NOMO-1 treated with DMSO at 0.1 percent for 48 hours (cell line): Measurements from ENCODE around the gene TMEM61.

Experiments used
- DNase-seq: peaks from one replicate; lab custom pipeline; 2025; ENCODE audit not compliant: unreplicated experiment; lab: John Stamatoyannopoulos, UW

TMEM61 gene

DNA sequence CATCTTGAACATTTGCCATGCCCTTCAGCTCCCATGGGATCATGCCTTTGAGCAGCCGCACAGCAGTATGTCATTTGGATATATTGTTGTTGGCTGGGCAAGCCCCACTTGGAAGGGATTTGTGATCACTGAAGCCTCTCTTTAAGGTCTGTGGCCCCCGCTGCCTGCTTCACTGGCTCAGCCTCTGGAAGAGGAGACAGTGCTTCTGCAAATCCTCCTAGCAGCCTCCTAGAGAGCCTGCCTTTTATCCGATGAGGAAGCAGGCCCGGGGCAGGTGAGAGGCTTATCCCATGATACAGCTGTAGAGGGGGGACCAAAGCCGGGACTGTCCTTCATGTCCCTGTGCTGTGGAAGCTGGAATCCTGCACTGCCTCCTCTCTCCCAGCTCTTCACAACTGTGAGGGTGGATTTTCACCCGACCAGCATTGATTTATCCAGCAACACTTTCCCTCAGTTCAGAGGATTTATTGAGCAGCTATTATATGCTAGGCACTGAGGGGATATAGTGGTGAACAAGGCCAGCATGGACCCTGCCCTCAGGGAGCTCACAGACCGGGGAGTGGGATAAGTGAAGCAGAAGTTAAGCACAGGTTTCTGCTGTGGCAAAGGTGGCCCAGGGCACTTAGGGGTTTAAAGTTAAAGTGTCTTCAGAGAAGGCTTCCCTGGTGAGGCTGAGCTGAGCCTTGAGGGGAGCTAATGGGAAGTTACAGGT lies 3.9 kb downstream of the TMEM61 start:
- no peak for DNase-seq

DNA sequence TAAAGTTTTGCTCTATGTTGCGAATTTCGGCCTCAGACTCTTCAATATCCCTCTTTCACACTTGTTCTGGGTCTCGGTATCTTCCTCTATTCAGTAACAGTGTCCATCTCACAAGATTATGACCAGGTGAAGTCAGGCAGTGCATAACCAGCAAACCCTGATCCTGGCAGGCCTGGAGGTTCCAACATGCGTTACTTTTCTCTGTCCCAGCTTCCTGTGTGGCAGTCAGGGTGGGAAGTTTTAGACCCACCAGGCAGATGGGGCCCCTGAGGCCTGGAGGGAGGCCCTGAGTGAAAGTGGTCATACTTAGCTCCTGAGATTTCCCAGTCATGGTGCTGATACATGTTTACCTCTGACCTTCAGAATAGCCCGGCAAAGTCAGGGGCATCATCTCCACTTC lies 5.1 kb downstream of the TMEM61 start:
- no peak for DNase-seq

DNA sequence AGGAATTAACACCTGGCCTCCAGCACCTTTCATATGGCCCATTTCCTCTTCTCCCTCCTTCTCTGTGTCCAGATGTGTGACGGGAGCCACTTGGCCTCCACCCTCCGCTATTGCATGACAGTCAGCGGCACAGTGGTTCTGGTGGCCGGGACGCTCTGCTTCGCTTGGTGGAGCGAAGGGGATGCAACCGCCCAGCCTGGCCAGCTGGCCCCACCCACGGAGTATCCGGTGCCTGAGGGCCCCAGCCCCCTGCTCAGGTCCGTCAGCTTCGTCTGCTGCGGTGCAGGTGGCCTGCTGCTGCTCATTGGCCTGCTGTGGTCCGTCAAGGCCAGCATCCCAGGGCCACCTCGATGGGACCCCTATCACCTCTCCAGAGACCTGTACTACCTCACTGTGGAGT lies 5.6 kb downstream of the TMEM61 start:
- DNase-seq, result no peak

DNA sequence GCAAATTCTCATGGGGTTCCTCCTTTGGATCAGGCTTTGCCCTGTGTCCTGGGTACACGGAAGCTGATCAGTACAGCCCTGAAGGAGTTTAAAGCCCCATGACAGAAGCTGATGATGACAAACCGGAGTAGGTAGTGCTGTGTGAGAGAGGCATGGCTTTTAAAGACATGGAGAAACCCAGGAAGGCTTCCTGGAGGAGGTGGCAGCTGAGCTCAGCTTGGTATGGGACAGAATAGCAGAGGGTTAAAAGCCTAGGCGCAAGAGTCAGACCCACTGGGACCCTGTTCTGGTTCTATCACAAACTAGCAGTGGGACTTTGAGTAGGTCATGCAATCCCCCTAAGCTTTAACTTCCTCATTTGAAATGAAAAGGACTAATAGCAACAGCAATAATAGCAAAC lies 6.1 kb downstream of the TMEM61 start:
- no peak for DNase-seq

DNA sequence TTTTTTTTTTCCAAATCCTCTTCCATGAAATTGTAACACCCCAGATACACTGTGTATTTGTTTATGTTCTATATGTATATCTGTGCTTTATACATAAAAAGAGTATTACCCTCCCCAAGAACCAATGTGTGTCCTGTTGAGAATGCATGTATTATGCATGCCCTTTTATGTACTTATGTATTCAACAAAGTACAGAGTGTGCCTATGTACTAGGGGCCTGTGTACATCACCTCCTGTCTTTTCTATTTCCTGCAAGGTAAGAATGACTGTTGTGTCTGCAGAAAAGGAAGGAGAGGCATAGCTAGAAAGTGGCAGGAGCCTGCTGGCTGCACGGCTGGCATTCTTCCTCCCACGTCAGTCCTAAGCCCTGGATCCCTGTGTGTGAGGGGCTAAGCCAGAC lies 7.0 kb downstream of the TMEM61 start:
- DNase-seq, result no peak

DNA sequence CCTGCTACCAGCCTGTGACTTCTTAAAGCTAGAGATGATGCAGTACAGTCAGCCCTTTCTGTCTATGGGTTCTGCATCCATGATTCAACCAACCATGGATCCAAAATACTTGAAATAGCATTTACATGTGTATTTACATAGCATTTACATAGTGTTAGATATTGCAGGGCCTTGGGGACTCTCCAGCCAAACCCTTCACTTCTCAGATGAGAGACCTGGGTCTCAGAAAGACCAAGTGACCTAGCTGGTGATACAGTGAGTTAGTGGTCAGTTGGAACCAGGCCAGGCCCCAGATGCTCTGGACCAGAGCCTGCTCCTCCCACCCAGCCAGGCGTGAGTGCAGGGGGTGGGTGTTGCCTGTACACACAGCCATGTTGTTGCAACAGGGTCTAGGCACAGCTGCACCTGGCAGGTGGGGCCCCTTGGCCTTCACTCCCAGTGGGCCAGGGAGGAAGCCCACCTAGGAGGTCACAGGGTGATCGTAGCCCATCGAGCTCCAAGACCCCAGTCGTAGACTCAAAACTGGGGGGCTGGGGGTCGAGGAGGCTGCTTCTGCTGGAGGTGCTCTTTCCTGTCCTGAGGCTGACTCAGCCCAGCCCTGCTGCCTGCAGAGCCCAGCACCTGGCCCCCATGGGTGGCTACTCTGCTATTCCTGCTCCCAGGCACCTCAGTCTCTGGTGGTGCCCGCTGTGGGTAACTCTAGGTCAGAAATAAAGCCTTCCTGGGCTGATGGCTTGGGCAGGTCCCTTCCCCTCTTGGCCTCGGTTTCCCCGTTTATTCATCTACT lies 7.7 kb downstream of the TMEM61 start:
- no peak for DNase-seq

DNA sequence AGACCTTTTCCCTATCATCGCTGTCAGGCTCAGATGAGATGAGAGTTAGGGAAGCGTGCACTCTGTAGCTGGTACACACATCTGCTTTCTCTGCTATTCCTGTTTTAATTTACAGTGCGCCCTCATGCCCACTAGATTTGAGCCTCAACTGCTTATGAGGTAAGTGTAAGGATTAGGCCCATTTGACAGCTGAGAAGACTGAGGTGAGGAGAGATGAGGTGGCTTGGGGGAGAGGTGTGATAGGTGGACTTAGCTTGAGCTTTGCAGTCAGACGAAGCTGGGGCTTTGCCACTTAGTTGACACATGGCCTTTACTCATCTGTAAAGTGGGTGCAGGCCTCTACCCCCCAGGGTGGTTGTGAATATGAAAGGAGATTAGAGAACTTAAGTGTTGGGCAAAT lies 8.5 kb downstream of the TMEM61 start:
- DNase-seq, result no peak

DNA sequence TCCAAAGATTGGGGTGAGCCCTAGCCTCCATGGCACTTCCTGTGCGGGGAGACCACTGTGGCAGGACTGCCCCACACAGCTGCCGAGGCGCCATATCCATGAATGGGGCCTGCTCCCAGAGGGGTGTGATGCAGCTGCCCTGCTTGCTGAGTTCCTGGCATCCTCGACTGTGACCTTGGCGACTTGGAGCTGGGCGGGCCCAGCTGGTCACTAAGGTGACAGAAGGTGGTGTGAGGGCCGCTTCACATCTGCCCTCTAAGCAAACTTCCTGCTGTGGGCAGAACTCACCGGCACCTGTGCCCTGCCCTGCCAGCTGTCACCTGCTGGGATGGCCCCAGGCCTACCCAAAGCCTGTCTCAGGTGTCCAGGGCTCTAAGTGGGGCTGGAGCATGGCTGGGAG lies 9.0 kb downstream of the TMEM61 start:
- no peak for DNase-seq

DNA sequence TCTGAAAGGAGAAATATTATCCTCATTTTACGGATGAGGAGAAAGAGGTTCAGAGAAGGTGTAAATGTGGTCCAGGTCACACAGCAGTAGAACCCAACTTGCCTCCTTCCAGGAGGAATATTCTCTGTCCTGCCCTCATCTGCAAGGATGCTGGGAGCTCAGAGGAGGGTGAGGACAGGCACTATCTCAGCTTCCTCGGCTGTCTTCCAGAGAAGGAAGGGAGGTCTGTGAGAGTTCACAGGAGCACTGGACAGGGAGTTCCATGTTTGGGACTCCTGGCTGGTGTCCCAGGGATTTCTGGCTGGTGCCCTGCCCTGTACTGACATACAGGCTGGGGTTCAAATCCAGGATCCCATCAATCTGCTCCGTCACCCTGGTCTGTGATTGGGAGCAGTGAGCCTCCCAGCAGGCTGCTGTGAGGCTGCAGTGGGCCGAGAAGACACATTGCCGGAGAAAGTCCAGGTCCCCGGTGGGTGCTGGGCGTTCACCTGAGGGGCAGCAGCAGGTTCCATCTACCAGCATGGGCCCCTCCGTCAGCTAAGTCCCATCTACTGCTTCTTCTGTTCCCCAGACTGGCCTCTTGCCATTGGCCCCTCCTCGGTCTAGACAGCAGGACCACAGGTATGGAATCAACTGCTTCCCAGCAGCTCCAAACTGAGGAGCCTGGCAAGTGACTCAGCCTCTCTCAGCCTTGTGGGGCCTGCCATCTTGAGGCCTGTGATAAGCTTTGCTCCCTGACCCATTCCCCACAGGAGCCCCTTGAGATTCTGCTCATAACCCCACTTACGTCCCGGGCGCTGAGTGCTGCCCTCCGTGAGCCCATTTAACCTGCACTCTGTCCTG lies 9.8 kb downstream of the TMEM61 start:
- no peak for DNase-seq

DNA sequence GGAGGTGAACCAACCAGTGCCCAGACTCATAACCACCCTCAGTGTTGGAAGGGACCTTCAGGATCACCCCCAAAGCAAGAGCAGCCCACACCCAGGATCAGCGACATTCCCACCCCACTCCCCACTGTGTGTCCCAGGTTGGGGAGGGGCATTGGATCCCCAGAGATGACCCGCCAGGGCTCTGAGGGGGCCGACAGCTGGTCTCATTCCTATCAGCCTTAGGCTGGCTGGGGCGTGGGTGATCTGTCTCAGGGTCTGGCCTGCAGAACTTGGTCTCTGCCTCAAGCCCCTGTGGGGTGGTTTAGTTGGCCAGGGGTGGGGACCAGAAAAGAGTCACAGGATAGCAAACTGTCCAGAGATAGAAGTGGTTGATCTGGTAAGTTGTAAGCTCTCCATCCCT lies 10.5 kb downstream of the TMEM61 start:
- no peak for DNase-seq

DNA sequence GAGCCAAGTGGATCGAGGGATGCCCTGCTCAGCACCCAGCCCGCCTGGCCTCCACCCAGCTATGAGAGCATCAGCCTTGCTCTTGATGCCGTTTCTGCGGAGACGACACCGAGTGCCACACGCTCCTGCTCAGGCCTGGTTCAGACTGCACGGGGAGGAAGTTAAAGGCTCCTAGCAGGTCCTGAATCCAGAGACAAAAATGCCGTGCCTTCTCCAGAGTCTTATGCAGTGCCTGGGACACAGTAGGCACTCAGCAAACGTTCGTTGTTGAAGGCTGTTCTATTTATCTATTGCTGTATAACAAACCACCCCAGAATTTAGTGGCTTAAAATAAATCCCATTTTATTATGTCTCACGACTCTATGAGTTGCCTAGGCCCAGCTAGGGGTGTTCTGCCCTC lies 11.5 kb downstream of the TMEM61 start:
- no peak for DNase-seq

DNA sequence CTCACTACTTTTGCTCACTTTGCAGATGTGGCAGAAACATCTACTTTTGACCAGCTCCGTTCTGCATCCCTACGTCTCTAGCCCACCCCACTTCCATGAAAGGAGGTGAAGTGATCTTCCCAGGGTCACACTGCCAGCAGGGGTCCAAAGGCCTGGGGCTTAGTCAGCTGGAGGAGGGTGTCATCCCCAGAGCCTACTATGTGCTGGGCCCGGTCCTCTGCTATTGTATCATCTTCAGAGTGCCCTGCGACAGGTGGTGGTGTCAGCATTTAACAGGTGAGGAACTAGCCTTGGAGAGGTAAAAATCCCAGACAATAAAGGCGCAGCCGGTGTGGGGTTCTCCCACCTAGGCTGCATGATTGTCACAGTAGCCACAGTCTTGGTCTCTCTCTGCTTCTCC lies 12.7 kb downstream of the TMEM61 start:
- no peak for DNase-seq

DNA sequence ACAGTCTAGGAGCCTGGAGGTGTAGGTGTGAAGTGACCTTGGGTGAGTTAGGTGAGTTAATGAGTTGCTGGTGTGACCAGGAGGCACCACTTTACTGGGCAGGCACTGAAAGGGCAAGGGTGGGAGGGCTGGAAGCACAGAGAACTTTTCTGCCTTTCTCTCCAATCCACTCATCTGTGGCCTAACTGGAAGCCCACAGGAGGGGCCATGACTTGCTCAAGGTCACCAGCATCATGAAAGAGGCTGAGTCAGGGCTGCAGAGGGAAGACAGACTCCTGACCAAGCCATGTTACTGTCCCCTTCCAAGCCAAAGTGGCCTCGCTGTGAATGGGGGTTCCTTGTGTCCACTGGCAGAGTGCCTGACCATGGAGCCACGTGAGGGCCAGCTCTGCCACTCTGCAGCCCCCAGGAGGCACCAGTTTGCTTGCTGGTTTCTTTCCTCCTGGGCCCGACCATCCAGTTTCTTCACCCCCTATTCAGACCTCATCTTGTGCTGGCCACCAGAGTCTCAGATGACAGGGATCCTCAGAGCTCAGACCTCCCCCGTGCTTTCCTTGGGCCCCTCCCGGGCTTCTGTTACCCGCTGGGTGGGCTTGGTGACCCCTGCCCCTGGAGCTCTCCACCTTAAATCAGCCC lies 14.0 kb downstream of the TMEM61 start:
- DNase-seq, result no peak

DNA sequence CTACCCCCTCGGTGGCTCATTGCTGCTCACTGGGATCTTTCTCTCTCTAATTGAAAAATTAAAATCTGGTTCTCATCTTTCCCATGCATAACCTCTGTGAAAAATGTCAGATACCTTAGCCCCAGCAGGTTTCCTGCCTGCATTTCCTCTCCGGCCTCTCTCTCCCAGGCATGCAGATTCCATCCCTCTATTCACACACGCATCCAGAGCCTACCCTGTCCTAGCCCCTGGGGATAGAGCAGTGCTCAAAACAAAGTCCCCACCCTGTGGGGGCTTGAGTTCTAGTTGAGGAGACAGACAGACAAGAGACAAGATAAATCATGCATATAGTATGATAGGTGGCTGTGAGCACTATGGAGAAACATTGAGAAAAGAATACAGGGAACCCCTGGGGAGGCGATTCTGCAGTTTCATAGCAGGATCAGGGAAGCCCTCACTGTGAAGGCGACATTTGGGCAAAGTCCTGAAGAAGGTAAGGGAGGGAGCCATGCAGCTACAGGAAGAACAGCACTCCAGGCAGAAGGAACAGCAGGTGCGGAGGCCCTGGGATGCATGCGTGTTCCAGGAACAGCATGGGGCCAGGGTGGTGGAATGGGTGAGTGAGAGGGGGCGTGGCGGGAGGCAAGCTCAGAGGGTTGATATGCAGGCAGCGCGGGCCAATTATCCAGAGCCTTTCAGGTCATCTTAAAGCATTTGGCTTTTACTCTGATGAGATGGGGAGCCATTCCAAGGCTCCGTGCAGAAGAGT lies 14.8 kb downstream of the TMEM61 start:
- no peak for DNase-seq

DNA sequence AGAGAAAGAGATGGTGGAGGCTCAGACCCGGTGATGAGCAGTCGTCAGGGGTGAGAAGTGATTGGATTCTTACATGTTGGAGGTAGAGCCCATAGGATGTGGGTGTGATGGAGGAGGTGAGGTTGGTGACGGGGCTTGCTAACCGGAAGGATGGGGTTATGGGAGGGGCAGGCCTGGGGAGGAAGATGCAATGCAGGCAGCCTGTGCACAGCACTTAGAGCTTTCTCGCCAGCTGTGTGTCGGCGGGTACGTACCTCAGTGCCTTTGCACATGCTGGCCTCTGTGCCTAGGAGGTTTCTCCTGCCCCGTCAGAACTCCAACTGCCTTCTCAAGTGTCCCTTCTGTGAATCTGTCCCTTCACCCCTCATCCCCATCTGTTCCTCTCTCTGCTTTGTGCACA lies 15.4 kb downstream of the TMEM61 start:
- DNase-seq, result no peak

DNA sequence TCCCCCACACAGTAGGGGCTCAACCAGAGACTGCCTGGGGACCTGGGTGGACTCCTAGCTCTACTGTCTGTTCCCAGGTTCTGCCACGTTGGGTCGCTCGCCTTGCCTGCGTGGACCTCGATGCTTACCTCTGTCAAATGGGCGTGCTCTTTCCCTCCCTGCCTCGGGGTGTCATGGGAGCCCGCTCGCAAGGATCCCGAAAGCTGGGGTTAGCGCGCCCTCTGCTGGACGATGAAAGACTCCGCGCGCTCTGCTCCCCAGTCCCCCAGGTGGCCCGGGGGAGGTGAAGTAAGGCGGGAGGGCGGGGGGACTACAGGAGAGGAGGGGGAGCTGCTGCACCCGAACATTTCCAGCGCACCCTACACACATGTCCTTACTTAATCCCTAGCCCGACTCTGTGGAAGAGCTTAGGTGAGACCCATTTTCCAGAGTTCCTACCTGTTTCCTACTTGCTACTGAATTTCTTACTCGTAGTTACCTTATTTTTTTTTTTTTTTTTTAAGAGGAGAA lies 16.0 kb downstream of the TMEM61 start:
- peak; percentile 61 for DNase-seq

DNA sequence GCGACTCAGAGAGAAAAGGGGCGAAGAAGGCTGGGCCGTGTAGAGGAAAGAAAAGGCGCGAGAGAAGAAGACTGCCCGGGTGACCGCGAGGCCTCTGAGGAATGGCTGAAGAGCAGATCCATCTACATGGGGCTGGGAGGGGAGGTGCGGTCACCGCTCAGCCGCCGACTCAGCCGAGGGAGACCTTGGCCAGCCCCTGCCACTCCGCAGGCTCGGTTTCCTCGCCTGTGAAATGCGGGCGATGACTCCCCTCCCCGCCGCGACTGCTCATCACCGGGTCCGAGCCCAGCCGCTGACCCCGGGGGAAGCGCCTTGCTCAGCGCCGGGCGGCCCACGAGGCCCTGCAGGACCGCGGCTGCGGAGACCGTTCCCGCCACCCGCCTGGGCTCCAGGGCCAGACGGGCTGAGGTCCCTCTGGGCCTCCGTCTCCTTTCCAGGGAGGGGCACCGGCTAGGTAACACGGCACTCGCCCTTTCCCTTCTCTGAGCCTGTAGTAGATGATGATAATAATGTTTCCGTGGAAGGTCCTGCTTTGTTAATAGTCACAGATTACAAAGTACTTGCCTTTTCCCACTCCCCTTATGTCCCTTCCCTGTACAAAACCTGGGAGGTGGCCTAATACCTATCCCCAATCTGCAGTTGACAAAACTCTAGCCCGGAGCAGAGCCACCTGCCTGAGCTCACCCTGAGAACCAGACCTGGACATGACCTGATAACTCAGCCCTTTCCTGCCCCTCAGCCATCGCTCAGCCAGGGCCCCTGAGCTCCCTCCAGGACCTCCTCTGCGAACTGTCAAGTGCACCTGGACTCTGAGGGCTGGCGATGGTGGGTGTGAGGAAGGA lies 16.7 kb downstream of the TMEM61 start:
- no peak for DNase-seq

DNA sequence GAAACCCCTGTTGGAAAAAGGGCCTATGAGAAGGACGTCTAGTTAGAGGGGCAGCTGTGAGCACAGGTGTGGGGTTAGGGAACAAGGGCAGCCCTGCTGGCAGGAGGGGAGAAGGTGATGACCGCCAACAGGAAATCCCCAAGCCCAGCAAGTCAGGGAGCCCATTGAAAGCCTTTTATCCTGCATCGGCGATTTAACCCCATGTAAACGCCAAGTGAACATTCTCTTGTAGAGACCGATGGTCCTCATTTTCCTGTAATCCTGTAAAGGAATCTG lies 17.2 kb downstream of the TMEM61 start:
- DNase-seq, result no peak

DNA sequence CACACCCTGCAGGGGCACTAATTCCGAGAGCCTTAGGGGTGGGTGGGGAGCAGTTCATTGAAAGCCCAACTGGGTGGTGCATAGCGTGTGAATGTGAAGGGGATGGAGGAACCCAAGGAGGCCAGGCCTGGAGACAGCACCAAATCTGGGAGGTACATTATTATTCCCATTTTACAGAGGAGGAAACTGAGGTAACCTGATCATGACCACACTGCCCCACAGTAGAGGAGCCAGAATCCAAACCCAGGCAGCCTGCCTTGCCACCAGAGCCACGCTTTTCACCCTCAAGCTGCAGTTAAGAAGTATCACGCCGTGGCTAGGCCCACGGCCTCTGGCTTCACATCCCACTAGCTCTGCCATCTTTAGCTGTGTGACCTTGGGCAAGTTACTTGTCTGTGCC lies 17.7 kb downstream of the TMEM61 start:
- no peak for DNase-seq

DNA sequence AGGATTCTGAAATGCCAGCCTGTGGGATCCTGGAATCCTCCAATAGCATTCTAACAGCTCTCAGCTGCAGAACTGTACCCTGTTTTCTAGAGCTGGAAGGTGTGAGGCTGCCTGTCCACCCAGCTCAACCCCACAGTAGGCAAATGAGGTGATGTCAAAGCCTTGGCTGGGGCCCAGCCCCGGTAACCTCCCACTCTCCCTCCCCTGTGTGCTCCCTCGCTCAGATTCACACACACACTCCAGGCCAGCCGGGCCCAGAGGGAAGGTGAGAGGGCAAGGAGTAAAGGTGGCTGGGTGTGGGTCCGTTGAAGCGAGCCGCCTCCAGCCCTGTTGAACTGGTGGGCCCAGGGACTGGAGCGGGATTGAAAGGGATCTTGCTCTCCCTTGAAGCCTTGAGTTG lies 18.2 kb downstream of the TMEM61 start, which contains the start of gene BSND:
BSND (plus strand) TSS at position 257 of the 400 bp plus-strand sequence. CDS start 254 bp downstream, outside the sequence.
- no peak for DNase-seq
